ENCODE data around the gene SNRPF.

- no peak for TF ChIP-seq CTCF (IDR thresholded peaks at IDR 0.05)
- no peak for TF ChIP-seq POLR2A (IDR thresholded peaks at IDR 0.05)
- no peak for TF ChIP-seq POLR2AphosphoS5 (IDR thresholded peaks at IDR 0.05)
Measured at GRCh38 chr12:95836185-95836609, 22.6 kb upstream of the SNRPF start.

Data from prostate gland (tissue), 2 donors.